ENCODE measurements around the gene GINS1. TPM values are rescaled to one million over a fixed set of nuclear protein-coding genes. Genes with fewer than 3 reads are reported as not detected.

Gene GINS1
- total RNA-seq (2014; rRNA removed; shearing (Covaris generic); ENCODE audit: low replicate concordance) = 10.2 and 14.4 TPM in 2 replicates

DNA sequence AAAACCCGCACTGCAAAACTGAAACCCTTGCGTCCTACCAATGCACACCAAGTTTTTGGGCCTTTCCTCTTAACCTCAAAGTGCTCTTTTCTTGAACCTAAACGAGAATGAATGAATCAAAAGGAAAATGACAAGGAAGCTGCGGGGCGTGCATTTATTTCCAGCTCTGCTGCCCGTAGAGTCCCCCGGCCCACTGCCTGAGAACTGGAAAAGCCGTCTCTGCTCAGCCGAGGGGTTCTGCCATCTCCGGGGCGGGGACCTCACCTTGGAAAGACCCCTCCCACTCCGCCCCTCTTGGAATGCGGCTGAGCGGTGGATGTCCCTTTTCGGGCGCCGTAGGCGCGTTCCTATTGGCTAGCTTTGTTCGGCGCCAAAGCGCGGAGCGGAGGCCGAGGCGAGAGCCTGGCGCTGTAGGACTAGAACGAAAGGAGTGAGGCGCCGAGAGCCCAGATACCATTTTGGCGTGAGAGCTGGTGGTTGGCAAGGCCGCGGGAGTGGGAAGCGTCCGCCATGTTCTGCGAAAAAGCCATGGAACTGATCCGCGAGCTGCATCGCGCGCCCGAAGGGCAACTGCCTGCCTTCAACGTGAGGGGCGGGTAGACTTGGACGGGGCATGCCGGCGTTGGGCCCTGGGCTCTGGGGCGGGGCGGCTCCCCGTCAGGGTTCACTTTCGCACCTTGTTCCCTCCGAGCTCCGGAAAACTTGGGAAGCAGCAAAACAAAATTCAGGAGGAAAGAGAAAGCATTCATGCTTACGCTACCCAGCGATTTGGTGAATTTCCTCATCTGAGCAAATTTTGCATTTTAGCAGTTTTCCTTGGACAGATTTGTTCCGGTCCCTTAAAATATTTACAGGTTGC lies at the start of gene GINS1:
Gene GINS1 (plus strand): TSS at position 363 of the 859 bp plus-strand sequence. CDS start 148 bp downstream, at position 511.
- Histone ChIP-seq H3K4me3 (ENCODE audit: low read length) (peak within 1 kb of the TSS; percentile 94), H3K9ac (ENCODE audit: low read length) (peak within 1 kb of the TSS; percentile 90), H3K79me2 (ENCODE audit: low read length) (peaks cover 43% of the 10 kb centered on the region), H3K27ac (ENCODE audit: low read length) (peak within 1 kb of the TSS; percentile 70), H4K20me1 (ENCODE audit: insufficient read depth, low read depth, low read length) (no peaks in the 10 kb centered on the region), H3K9me3 (ENCODE audit: low read length) (peaks cover 14% of the 10 kb centered on the region; the same call in 1 of the 2 replicates), H3K36me3 (ENCODE audit: insufficient read depth, low read length) (no peaks in the 10 kb centered on the region), H3K4me1 (ENCODE audit: low read length) (peaks cover 19% of the 10 kb centered on the region), H2AFZ (ENCODE audit: low read length) (peak within 1 kb of the TSS; percentile 69), H3K9me2 (replicated peaks; ENCODE audit: insufficient read depth, low read length) (no peaks in the 10 kb centered on the region), H3K27me3 (ENCODE audit: low read length) (no peaks in the 10 kb centered on the region), H3K4me2 (ENCODE audit: low read depth, low read length, poor library complexity, severe bottlenecking) (peak within 1 kb of the TSS; percentile 94)
- peak; percentile 95 for DNase-seq

DNA sequence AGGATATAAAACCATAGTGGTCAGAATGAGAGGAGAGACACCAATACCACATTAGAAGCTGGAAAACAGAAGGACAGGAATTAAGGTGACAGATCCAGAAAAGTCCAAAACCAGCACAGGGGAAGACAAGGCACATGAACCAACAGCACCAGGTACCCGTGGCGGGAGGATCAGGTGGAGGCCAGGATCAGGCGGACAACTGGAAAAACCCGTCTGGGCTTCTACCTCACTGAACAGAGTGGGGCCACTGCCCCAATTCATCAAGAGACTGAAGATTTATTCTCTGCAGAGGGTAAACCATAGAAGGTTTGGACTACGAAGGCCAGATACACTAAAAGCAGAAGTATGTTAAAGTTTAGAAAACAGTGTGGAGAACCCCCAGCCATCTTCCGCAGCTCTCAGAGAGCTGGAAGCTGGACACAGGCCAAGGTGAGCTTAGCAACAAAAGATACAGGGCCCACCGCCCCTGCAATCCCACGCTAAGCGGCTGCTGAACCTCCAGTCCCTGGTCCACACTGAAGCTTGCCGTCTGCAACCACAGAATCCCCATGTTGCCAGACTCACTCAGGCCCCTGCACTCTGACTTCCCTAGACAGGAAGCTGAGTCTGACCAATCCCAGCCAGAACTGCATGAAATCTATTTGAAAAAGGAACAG lies 46.7 kb upstream of the GINS1 start:
- H3K9me3 ChIP-seq (ENCODE audit: low read length) = no peaks in the 10 kb centered on the region
- H3K27me3 ChIP-seq (ENCODE audit: low read length) = no peaks in the 10 kb centered on the region
- no peaks in the 10 kb centered on the region for H3K36me3 ChIP-seq (ENCODE audit: insufficient read depth, low read length)
- H3K9ac ChIP-seq (ENCODE audit: low read length) = no peak overlapping the region
- no peak overlapping the region for H3K4me2 ChIP-seq (ENCODE audit: low read depth, low read length, poor library complexity, severe bottlenecking)
- no peak overlapping the region for H3K4me3 ChIP-seq (ENCODE audit: low read length)
- H3K9me2 ChIP-seq (replicated peaks; ENCODE audit: insufficient read depth, low read length) = no peaks in the 10 kb centered on the region
- H3K4me1 ChIP-seq (ENCODE audit: low read length) = no peaks in the 10 kb centered on the region
- peaks cover 83% of the 10 kb centered on the region for H3K79me2 ChIP-seq (ENCODE audit: low read length)
- DNase-seq = no peak
- no peak overlapping the region for H3K27ac ChIP-seq (ENCODE audit: low read length)
- no peak overlapping the region for H2AFZ ChIP-seq (ENCODE audit: low read length)
- no peaks in the 10 kb centered on the region for H4K20me1 ChIP-seq (ENCODE audit: insufficient read depth, low read depth, low read length)

DNA sequence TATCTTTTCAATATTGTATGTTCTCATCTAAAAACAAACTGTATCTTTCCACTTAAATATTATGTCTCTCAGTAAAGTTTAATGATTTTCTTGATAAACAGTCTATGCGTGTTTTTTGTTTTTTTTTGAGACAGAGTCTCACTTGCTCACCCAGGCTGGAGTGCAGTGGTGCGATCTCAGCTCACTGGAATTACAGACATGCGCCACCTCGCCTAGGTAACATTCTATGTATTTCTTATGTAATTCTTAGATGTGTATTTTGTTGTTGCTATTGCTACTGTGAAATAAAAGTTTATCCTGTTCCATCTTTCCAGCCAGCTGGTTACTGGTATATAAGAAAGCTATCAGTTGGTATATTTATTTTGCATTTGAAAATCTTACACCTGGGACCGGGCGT lies 46.2 kb upstream of the GINS1 start:
- H3K79me2 ChIP-seq (ENCODE audit: low read length) = peaks cover 82% of the 10 kb centered on the region
- no peak overlapping the region for H3K9ac ChIP-seq (ENCODE audit: low read length)
- no peaks in the 10 kb centered on the region for H3K4me1 ChIP-seq (ENCODE audit: low read length)
- H2AFZ ChIP-seq (ENCODE audit: low read length) = no peak overlapping the region
- no peaks in the 10 kb centered on the region for H3K27me3 ChIP-seq (ENCODE audit: low read length)
- no peak overlapping the region for H3K27ac ChIP-seq (ENCODE audit: low read length)
- no peak for DNase-seq
- H3K4me2 ChIP-seq (ENCODE audit: low read depth, low read length, poor library complexity, severe bottlenecking) = no peak overlapping the region
- H3K36me3 ChIP-seq (ENCODE audit: insufficient read depth, low read length) = no peaks in the 10 kb centered on the region
- H3K4me3 ChIP-seq (ENCODE audit: low read length) = no peak overlapping the region
- H4K20me1 ChIP-seq (ENCODE audit: insufficient read depth, low read depth, low read length) = no peaks in the 10 kb centered on the region
- no peaks in the 10 kb centered on the region for H3K9me3 ChIP-seq (ENCODE audit: low read length)
- H3K9me2 ChIP-seq (replicated peaks; ENCODE audit: insufficient read depth, low read length) = no peaks in the 10 kb centered on the region

DNA sequence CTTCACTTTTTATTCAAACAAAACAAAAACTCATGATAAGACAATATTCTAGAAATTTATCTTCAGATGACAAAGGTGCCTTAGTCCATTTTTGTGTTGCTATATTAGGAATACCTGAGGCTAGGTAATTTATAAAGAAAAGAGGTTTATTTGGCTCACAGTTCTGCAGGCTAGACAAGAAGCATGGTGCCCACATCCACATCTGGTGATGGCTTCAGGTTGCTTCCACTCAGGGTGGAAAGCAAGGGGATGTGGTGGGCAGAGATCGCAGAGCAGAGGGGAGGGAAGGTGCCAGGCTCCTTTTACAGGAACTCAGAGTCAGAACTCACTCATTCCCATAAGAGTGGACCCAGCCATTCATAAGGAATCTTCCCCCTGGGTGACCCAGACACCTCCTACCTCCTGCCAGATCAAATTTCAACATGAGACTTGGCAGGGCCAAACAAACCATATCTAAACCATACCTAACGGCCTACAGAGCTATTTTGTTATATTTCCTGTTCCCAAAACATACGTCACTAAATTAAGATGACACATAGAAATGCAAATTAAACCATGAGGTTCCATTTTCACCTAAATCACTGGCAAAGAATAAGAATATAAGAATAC lies 43.2 kb upstream of the GINS1 start:
- Histone ChIP-seq H3K9me2 (replicated peaks; ENCODE audit: insufficient read depth, low read length) (no peaks in the 10 kb centered on the region), H3K9ac (ENCODE audit: low read length) (no peak overlapping the region), H4K20me1 (ENCODE audit: insufficient read depth, low read depth, low read length) (no peaks in the 10 kb centered on the region), H3K79me2 (ENCODE audit: low read length) (peaks cover 85% of the 10 kb centered on the region), H3K27me3 (ENCODE audit: low read length) (no peaks in the 10 kb centered on the region), H3K4me2 (ENCODE audit: low read depth, low read length, poor library complexity, severe bottlenecking) (no peak overlapping the region), H2AFZ (ENCODE audit: low read length) (no peak overlapping the region), H3K4me3 (ENCODE audit: low read length) (no peak overlapping the region), H3K27ac (ENCODE audit: low read length) (no peak overlapping the region), H3K36me3 (ENCODE audit: insufficient read depth, low read length) (0 out of 2 replicates have a peak, but pooled peaks cover 8% of the 10 kb centered on the region), H3K4me1 (ENCODE audit: low read length) (no peaks in the 10 kb centered on the region), H3K9me3 (ENCODE audit: low read length) (no peaks in the 10 kb centered on the region)
- no peak for DNase-seq

DNA sequence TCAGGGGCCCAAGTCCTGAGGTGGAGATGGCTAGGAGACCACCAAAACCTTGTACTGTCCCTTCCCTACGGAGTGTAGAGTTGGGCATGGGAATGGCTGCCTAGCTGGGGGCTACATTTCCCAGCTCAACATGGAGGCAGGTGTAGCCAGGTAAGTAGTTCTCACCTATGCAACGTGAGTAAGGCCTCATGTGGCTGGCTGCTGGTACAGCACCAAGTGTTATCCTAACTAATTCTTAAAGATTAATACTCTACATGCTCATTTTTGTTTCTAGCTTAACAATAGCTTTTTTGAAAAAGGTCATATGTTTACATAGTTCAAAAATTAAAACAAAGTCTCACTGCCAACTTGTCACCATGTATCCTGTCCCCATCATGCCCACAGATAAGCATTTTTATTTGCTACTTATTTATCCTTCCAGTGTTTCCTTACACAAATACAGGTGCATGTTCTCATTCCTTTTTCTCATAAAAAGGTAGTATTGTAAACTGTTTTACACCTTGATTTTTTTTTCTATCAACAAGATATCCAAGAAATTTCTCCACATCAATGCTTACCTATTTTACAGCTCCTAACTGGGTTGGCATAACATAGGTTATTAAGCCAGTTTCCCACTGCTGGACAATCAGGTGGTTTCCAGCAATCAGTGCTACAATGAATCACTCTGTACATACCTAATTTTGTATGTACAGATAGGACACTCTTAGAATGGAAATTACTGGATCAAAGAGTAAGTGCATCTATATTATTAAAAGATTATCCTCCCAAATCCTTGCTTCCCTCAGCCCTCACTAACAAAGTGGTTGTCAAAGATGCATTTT lies 42.4 kb upstream of the GINS1 start:
- no peak overlapping the region for H3K27ac ChIP-seq (ENCODE audit: low read length)
- no peaks in the 10 kb centered on the region for H3K9me3 ChIP-seq (ENCODE audit: low read length)
- no peak overlapping the region for H2AFZ ChIP-seq (ENCODE audit: low read length)
- no peaks in the 10 kb centered on the region for H3K27me3 ChIP-seq (ENCODE audit: low read length)
- H3K4me3 ChIP-seq (ENCODE audit: low read length) = no peak overlapping the region
- no peak for DNase-seq
- H3K36me3 ChIP-seq (ENCODE audit: insufficient read depth, low read length) = 0 out of 2 replicates have a peak, but pooled peaks cover 8% of the 10 kb centered on the region
- no peak overlapping the region for H3K9ac ChIP-seq (ENCODE audit: low read length)
- H3K79me2 ChIP-seq (ENCODE audit: low read length) = peaks cover 86% of the 10 kb centered on the region
- no peaks in the 10 kb centered on the region for H4K20me1 ChIP-seq (ENCODE audit: insufficient read depth, low read depth, low read length)
- no peaks in the 10 kb centered on the region for H3K9me2 ChIP-seq (replicated peaks; ENCODE audit: insufficient read depth, low read length)
- no peaks in the 10 kb centered on the region for H3K4me1 ChIP-seq (ENCODE audit: low read length)
- no peak overlapping the region for H3K4me2 ChIP-seq (ENCODE audit: low read depth, low read length, poor library complexity, severe bottlenecking)

DNA sequence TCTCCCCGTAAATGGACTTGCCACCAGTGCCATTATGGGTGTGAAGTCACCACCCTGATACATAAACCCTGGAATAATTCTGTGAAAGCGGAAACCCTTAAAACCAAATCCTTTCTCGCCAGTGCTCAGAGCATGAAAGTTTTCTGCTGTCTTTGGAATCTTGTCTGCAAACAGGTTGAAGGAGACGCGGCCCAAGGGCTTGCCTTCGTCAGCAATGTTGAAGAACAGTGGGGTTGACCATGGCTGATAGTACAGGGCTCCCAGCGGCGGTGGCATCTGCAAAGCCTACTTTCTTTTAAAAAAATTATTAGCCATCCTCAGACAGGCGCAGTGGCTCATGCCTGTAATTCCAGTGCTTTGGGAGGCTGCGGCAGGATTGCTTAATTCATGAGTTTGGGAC lies 38.9 kb upstream of the GINS1 start:
- Histone ChIP-seq H3K4me2 (ENCODE audit: low read depth, low read length, poor library complexity, severe bottlenecking) (no peak overlapping the region), H3K9me2 (replicated peaks; ENCODE audit: insufficient read depth, low read length) (no peaks in the 10 kb centered on the region), H4K20me1 (ENCODE audit: insufficient read depth, low read depth, low read length) (no peaks in the 10 kb centered on the region), H2AFZ (ENCODE audit: low read length) (no peak overlapping the region), H3K4me1 (ENCODE audit: low read length) (peaks cover 12% of the 10 kb centered on the region), H3K36me3 (ENCODE audit: insufficient read depth, low read length) (0 out of 2 replicates have a peak, but pooled peaks cover 8% of the 10 kb centered on the region), H3K9ac (ENCODE audit: low read length) (no peak overlapping the region), H3K27ac (ENCODE audit: low read length) (no peak overlapping the region), H3K9me3 (ENCODE audit: low read length) (no peaks in the 10 kb centered on the region), H3K27me3 (ENCODE audit: low read length) (no peaks in the 10 kb centered on the region), H3K4me3 (ENCODE audit: low read length) (no peak overlapping the region), H3K79me2 (ENCODE audit: low read length) (peaks cover 97% of the 10 kb centered on the region)
- no peak for DNase-seq

DNA sequence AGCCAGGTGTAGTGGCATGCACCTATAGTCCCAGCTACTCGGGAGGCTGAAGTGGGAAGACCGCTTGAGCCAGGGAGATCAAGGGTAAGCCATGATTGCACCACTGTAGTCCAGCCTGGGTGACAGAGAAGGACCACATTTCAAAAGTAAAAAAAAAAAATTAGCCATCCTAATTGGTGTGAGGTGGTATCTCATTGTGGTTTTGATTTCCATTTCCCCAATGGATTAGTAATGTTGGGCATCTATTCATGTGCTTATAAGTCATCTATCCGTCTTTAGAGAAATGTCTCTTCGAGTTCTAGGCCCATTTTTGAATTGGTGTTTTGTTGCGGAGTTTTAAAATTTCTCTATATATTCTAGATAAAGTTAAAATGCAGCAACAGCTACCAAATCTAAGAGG lies 38.5 kb upstream of the GINS1 start:
- Histone ChIP-seq H3K27ac (ENCODE audit: low read length) (no peak overlapping the region), H3K27me3 (ENCODE audit: low read length) (no peaks in the 10 kb centered on the region), H3K9ac (ENCODE audit: low read length) (no peak overlapping the region), H4K20me1 (ENCODE audit: insufficient read depth, low read depth, low read length) (no peaks in the 10 kb centered on the region), H3K4me3 (ENCODE audit: low read length) (no peak overlapping the region), H3K4me1 (ENCODE audit: low read length) (peaks cover 12% of the 10 kb centered on the region), H3K9me3 (ENCODE audit: low read length) (no peaks in the 10 kb centered on the region), H3K9me2 (replicated peaks; ENCODE audit: insufficient read depth, low read length) (no peaks in the 10 kb centered on the region), H2AFZ (ENCODE audit: low read length) (no peak overlapping the region), H3K36me3 (ENCODE audit: insufficient read depth, low read length) (0 out of 2 replicates have a peak, but pooled peaks cover 8% of the 10 kb centered on the region), H3K4me2 (ENCODE audit: low read depth, low read length, poor library complexity, severe bottlenecking) (no peak overlapping the region), H3K79me2 (ENCODE audit: low read length) (peaks cover 97% of the 10 kb centered on the region)
- no peak for DNase-seq

Measured in Karpas-422 (cell line).